T-helper 2 cell (primary cell): Measurements from ENCODE around the gene SOD3.
A peak's percentile ranks its signal among the peaks of the same experiment; 100 is the strongest.

Experiments used
- DNase-seq, 5 experiments: peaks; one replicate each; pipeline versions ENCODE4 v3.0.0 to v3.0.0-alpha.2; 2012 to 2022
- total RNA-seq, 2 donors: gene quantifications; one replicate each; lab custom pipeline; 2026; lab: John Stamatoyannopoulos, UW

SOD3 gene, protein sequence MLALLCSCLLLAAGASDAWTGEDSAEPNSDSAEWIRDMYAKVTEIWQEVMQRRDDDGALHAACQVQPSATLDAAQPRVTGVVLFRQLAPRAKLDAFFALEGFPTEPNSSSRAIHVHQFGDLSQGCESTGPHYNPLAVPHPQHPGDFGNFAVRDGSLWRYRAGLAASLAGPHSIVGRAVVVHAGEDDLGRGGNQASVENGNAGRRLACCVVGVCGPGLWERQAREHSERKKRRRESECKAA
- total RNA-seq = 0 reads per million in 2 donors

DNA sequence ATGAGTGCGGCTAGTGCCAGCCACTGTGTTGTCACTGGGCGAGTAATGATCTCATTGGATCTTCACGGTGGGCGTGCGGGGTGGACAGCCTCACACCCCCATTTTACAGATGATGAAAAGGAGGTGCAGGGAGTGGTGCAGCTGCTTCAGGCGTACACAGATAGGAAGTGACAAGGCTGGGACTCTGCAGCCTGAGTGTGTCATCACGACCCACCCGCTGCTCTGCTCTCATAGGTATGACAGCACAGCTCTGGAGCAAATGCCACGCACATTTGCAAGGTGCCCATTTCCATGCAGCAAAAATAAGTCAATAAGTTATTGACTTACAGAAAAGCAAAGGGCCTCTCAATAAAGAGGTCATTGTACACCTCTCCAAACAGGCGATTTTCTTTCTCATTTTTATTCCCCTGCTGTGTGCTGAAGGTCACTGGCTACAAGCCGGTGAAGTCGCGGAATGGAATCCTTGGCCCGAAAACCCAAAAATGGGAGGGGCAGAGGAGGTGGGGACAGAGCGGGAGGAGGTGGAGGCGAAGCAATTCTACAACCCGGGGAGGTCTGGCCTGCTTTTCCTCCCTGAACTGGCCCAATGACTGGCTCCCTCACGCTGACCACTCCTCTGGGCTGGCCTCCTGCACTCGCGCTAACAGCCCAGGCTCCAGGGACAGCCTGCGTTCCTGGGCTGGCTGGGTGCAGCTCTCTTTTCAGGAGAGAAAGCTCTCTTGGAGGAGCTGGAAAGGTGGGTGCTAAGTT, at the start of gene SOD3:
Gene SOD3 (plus strand): TSS at position 658 of the 750 bp plus-strand sequence. CDS start 3,949 bp downstream, outside the sequence.
- DNase-seq = no peak

DNA sequence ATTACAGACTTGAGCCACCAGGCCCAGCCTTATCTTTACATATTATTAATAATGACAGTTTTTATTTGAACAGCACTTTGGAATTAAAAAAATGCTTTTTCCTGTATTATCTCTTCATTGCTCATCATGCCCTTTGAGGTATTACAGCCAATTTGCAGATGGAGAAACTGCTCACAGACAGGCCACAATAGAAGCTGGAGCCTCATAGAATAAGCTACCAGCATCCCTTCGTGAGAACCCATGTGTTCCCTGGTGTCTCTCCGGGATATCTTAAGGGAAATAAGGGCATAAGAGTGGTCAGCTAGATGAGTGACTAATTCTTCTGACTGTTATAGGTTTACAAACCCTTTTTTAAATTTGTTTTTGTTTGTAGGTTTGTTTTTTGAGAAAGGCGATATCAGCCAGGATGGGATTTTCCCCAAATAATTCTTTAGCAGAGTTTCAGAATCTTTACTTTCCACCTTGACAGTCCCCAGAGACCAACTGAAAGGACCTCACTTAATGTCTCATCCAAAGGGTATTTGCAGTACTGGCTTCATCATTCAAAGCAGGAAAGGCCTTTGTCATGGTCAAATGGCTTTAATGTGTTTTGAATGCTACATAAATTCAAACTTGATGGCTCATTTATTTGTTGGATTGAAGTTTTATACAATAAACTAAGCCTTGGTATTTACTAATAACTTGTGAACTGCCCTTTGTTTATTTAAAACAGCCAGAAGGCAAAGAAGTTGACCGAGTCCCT, 48.0 kb upstream of the SOD3 start:
- no peak for DNase-seq

DNA sequence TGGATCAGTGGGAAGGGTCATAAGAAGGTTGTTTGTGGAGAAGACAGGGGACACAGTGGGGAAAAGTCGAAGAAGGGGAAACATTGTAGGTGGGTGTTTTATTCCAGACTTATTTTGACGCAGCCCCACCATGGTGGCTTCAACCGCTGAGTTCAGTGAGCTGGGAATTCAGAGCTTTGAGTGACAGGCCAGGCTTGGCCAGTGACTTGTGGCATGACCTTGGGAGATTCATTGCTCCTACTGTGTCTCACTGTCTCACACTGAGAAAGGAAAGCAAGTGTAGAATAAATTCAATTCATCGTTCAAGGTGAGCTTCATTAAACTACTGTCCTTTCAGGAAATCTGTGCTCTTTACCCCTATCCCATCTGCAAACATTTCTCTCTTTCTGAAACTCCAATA, 47.4 kb upstream of the SOD3 start:
- no peak for DNase-seq

DNA sequence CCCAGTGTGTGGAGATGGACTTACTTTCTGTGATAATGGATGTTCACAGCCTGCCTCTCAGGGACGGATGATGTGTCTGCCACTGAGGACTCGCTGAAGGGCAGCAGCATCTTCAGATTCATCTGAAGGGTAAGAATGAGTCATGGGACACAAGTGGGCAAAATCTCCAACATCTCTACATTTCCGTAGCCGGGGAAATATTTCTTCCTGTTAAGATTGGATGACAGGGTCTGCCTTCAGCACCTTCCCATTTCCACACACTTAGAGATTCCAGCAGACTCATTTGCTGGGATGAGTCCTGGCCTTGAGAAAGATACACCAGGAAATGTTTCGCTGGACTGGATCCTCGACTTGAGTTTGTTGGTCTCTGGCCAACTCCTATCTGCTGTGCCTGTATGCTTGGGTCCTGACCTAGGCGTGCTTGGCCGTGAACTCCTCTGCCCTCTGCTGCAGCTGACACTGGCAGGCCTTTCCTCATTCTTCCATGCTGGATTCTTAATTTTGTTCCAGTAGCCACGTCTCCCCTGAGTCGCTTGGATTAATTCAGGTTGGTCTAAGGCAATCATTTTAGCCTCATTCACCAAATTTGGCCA, 46.5 kb upstream of the SOD3 start:
- no peak for DNase-seq

DNA sequence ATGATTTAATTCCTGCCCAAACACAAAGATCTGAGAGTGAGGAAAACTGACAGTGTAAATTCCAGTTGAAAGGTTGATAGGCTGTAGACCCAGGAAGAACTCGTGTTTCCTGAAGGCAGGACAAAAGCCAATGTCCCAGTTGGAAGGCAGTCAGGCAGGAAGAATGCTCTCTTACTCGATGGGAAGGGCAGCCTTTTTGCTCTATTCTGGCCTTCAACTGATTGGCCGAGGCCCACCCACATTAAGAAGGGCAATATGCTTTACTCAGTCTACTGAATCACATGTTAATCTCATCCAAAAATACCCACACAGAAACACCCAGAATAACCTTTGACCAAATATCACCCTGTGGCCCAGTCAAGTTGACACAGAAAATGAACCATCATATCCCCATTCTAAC, 45.3 kb upstream of the SOD3 start:
- no peak for DNase-seq

DNA sequence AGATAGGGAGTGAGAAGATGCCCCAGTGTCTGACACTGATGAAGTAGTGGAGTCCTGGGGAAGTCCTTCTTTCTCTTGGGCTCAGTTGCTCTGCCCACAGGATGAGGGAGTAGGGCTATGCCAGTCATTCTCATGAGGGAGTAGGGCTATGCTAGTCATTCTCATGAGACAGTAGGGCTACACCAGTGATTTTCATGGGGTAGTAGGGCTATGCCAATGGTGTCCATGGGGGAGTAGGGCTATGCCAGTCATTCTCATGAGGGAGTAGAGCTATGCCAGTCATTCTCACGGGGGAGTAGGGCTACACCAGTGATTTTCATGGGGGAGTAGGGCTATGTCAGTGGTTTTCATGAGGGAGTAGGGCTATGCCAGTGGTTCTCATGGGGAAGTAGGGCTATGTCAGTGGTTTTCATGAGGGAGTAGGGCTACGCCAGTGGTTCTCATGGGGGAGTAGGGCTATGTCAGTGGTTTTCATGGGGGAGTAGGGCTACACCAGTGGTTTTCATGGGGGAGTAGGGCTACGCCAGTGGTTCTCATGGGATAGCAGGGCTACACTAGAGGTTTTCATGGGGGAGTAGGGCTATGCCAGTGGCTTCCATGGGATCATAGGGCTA, 43.3 kb upstream of the SOD3 start:
- no peak for DNase-seq

DNA sequence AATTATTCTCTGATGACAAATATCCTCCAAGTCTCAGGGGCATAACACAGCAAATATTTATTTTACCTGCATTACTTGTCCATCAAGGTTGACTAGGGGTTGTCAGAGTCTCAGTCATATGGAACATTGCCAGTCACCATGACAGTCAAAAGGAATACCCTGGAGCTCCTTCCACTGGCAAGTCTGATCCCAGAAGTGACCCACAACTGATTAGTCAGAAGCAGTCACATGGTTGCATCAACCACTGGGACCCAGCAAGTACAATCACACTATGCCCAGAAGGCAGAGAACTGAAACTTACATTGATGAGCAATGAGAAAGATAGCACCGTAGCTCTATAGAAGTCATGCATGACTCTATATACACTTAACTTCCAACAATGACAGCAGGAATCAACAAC, 41.9 kb upstream of the SOD3 start:
- no peak for DNase-seq

DNA sequence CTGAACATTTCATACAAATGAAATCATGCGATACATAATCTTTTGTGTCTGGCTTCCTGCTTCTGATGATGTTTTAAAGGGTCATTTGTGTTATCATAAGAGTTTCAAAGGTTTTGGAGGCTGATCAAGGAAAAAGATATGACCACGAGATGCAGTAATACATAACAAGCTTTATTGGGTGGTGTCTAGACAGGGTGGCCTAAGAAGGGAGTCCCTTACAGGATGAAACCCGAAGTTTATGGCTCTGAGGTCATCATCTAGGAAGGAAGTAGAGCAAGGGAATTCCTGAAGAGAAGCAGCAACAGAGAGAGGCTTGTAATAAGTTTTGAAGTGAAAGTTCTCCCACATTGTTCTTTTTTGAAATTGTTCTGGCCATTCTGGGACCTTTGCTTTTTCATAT, 40.8 kb upstream of the SOD3 start:
- DNase-seq = no peak

DNA sequence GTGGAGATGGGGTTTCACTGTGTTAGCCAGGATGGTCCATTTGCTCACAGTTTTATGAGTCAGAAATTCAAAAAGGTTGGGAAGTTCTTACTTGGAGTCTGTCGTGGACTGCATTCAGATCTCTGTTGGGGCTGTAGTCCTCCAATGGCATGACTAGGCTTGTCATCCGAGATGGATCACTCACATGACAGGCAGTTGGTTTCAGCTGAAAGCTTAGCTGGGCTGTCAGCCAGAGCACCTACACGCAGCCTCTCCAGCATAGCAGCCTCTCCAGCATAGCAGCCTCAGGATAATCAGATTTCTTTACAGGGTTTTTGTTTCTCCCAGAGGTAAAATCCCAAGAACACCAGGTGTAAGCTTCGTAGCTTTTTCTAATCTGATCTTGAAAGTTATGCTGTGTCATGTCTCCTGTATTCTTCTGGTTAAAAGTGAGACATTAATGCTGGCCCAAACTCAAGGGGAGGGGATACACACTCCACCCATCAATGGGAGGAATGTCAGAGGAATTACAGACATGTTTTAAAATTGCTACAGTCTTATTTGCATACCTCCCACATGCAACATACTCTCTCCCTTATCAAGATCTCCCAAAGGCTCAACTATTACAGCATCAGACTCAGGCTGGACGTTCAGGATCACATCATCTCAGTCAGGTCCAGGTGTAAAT, 31.6 kb upstream of the SOD3 start:
- DNase-seq = no peak

DNA sequence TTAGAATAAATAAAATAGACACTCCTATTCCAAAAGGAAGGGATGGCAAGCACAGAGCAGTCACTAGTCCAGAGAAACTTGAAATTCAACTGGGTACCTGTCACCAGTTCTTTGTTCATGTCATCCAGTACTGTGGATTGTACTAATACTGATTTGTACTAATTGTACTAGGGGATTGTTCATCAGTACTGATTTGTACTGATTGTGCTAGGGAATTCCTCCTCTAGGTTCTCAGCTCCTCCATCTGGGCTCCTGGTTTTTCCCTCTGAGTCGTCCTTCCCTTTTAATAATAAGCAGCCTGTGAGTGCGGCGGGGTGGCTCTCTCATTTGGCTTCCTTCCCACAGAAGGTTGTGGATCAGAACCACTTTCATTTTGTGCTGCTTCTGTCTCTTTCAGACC, 31.0 kb upstream of the SOD3 start:
- no peak for DNase-seq

DNA sequence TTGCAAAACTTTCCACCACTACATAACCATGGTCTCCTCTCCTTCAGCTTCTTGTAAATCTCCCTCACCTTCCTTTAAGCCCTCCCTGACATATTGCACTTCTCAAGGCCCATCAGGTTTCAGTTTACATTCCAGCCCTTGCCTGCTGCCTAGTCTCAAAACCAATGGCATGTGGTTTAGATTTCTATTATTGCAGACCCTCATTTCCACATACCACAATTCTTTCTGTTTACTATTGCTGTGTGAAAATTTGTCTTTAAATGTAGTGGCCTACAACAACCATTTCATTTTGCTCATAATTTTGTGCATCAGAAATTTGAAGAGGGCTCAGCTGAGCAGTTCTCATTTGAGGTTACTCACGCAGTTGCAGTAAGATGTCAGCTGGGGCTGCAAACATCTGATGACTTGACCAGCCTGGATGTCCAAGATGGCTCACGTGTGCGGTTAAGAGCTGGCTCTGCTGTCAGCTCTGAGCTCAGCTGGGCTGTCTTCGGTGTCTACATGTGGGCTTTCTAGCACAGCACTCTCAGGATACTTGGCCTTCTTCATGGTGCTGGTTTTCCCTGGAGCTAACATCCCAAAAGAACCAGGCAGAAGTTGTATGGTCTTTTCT, 29.9 kb upstream of the SOD3 start:
- DNase-seq = no peak

DNA sequence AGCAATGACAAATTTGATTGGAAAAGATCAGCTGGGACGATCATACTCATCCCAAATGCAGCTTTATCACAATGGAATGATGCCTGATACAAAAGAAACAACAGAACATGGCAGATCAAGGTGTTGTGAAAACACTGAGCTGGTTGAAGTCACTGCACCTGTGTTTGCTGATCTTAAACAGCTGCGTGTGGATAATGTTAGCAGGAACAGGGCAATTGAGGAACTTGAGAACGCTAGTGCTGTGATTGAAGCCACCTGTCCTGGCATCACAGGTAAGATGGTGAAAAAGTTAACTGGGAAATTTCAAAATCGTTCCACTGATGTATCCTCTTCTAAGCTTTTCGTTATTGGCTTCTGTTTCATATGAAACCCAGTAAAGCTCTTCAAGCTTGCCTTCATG, 27.4 kb upstream of the SOD3 start:
- DNase-seq = no peak

DNA sequence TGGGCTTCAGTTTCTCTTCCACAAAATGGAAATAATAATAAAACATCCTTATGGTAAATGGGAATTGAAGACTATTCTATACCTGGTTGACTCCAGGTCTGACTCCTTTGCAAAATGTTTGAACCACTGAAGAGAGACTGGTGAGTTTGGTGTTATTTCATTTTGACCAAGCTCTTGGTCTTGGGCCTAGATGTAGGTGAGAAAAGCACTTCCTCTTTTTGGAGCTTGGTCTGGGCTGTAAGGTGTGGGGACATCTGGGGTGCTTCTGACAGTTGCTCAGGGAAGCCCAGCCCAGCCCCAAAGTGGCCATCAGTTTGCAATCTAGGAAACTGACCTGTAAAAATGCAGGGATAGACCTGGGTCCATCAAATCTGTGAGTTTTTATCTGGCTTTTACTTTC, 26.8 kb upstream of the SOD3 start:
- no peak for DNase-seq

DNA sequence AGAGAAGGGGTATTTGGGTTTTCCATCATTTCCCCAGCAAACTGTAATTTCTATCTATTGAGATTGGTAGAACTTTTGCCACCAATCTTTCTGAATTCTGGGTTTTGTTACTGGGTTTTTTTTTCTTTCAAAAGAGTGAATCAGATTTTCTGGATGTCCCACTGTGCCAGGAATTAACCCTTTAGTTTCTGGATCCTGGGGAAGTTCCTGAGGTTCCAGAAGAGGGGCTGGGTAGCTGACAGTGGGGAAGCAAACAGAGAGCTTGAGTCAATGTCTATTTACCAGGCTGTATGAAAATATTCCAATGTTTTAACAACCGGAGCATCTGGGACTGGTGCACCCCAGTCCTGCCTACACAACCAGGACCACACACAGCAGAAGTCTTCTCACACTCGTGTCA, 25.8 kb upstream of the SOD3 start:
- DNase-seq = no peak

DNA sequence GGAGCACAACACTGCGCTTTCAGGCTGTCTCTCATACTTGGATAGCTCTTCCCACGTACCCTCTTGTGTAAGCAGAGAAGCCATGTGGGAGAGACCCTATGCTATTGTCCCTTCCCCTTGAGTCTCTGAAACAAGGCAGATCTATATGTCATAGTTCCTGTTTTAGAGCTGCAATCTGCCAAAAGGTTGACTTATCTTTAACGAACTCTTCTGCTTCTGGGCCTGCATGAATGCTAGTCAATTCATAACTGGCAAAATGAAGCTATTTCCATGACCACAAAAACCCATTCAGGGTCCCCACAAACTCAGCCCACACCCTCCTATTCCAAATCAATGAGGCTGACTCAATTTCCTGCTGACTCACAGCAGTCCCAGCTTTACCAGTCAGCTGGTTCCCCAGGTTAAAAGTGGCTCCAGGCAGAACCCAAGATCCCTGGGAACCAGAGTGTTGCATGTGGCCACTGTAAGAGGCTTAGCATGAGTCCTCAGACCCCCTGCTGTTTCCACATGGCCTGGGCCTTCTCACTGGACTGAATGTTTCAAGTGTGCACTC, 25.3 kb upstream of the SOD3 start:
- DNase-seq = peak in 1 of 5 experiments; percentile 24

DNA sequence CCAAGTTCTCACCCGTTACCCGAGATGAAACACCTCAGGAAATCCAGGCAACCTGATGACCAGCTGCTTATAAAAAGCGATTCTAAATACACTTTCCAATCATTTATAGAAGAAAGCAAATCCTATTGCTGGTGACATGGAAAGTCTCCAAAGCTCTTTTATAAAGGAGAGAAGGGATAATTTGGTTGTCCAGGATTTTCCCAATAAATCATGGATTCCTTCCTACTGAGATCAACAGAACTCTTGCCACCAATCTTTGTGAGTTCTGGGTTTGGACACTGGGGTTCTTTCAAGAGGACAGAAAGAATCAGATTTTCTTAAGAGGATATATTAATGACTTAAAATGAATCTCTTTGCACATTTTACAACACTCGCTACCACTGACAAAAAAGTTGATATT, 24.7 kb upstream of the SOD3 start:
- no peak for DNase-seq

DNA sequence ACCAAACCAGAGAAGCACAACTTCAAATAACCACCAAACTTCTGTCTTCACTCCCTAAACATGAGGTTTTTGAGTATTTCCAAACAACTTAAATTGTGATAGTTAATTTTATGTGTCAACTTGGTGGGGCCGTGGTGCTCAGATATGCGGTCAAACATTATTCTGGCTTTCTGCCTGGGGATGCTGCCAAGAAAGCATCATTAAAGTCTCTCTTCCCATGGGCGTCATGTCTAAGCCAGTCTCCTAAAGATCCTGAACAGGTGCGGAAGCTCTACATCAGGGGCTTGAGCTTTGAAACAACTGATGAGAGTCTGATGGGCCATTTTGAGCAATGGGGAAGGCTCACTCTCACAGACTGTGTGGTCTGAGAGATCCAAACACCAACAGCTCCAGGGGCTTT, 24.1 kb upstream of the SOD3 start:
- DNase-seq = no peak

DNA sequence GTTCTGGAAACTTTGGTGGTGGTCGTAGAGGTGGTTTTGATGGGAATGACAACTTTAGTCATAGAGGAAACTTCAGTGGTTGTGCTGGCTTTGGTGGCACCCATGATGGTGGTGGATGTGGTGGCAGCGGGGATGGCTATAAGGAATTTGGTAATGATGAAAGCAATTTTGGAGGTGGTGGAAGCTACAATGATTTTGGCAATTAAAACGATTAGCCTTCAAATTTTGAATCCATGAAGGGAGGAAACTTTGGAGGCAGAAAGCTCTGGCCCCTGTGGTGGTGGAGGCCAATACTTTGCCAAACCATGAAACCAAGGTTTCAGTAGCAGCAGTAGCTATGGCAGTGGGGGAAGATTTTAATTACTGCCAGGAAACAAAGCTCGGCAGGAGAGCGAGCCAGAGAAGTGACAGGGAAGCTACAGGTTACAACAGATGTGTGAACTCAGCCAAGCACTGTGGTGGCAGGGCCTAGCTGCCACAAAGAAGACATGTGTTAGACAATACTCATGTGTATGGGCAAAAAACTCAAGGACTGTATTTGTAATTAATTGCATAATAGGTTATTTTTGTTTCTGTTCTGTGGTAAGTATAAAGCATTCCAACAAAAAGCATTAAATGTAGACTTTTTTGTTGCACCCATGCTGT, 23.2 kb upstream of the SOD3 start:
- no peak for DNase-seq

DNA sequence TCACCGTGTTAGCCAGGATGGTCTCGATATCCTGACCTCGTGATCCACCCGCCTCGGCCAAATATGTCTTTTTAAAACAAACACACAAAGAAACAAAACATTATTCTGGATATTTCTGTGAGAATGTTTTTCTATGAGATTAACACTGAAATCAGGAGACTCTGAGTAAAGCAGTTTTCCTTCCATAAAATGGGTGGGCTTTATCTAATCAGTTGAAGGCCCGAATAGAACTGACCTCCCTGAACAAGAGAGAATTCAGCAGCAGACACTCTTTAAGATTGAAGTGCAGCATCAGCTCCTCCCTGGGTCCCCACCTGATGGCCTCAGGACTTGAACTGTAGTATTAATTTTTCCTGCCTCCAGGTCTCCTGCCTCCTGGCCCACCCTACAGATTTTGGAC, 22.4 kb upstream of the SOD3 start:
- DNase-seq = no peak

DNA sequence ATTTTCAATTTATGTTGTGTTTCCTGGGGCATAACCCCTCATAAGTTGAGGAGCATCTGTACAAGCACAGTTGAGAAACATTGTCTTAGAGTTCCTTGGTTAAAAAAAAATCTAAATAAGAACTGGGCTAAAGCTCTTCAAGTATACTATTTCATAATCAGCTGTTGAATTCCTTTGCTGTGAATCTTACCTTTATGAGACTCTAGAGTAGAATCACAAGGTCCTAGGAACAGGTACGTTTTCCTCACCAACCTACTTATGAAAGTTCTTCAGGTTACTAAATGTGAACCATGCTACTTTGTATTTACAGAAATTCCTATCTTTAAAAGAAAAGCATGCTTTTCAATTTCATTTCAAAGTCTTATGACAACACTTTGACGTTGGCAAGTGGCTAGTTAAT, 20.9 kb upstream of the SOD3 start:
- DNase-seq = no peak

DNA sequence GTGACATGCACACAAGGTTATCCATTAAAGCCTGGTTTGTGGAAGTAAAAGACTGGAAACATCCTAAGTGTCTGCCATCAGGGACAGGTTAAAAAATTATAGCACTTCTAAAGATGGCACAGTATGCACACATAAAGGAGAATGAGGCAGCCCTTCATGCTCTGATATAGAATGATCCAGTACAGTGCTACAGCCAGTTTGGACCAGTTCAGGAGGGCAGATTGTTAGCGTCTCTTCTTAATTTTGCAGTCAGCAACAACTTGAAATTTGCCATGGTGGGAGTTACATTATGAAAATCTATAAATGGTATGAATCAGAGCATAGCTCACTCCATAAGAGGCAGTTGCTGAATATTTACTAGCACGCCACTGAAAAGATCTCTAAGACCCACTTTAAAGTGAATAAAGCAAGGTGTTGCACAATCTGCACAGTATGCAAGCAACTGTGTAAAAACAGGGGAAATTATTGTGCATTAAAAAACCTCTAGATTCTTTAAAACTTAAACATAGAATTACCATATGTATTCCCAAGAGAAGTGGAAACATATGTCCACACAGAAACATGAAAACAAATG, 20.3 kb upstream of the SOD3 start:
- DNase-seq = no peak
